Mucosa of stomach (tissue), 1 donor: ENCODE results near the gene TNFAIP8L1.

Experiments used
- H3K27me3 ChIP-seq: one replicate; pipeline ENCODE4 v1.7.0; 2013; ENCODE audit warnings: mild to moderate bottlenecking, low read length; ENCODE audit not compliant: control insufficient read depth, insufficient read depth
- H3K36me3 ChIP-seq: one replicate; pipeline ENCODE4 v1.7.0; 2013; ENCODE audit warnings: low read length; ENCODE audit not compliant: control insufficient read depth, insufficient read depth
- H3K4me1 ChIP-seq: one replicate; pipeline ENCODE4 v1.7.0; 2013; ENCODE audit warnings: mild to moderate bottlenecking, low read length; ENCODE audit not compliant: control insufficient read depth, insufficient read depth
- H3K4me3 ChIP-seq: one replicate; pipeline ENCODE4 v1.7.0; 2013; ENCODE audit warnings: low read length
- H3K9ac ChIP-seq: one replicate; pipeline ENCODE4 v1.7.0; 2013; ENCODE audit warnings: mild to moderate bottlenecking, low read length, moderate library complexity
- H3K9me3 ChIP-seq: one replicate; pipeline ENCODE4 v1.7.0; 2013; ENCODE audit warnings: mild to moderate bottlenecking, low read length, moderate library complexity; ENCODE audit not compliant: control insufficient read depth
- donor health status: Pancreatic carcinoma.

The TNFAIP8L1 gene

GRCh38 chr19:4598712-4599111, 40.6 kb upstream of the TNFAIP8L1 start:
- H3K4me1 ChIP-seq, result no peaks in the 10 kb centered on the region
- H3K9me3 ChIP-seq, result no peaks in the 10 kb centered on the region
- H3K27me3 ChIP-seq, result peaks cover 36% of the 10 kb centered on the region
- no peaks in the 10 kb centered on the region for H3K36me3 ChIP-seq
- no peak overlapping the region for H3K9ac ChIP-seq
- no peak overlapping the region for H3K4me3 ChIP-seq

GRCh38 chr19:4600082-4600481, 39.2 kb upstream of the TNFAIP8L1 start:
- no peaks in the 10 kb centered on the region for H3K9me3 ChIP-seq
- no peaks in the 10 kb centered on the region for H3K4me1 ChIP-seq
- H3K9ac ChIP-seq, result no peak overlapping the region
- no peak overlapping the region for H3K4me3 ChIP-seq
- H3K27me3 ChIP-seq, result peaks cover 40% of the 10 kb centered on the region
- H3K36me3 ChIP-seq, result no peaks in the 10 kb centered on the region

- H3K36me3 ChIP-seq, result no peaks in the 10 kb centered on the region
- no peaks in the 10 kb centered on the region for H3K9me3 ChIP-seq
- H3K4me3 ChIP-seq, result no peak overlapping the region
- H3K9ac ChIP-seq, result no peak overlapping the region
- peaks cover 40% of the 10 kb centered on the region for H3K27me3 ChIP-seq
- no peaks in the 10 kb centered on the region for H3K4me1 ChIP-seq
Measured at GRCh38 chr19:4600893-4601292, 38.4 kb upstream of the TNFAIP8L1 start.

- no peaks in the 10 kb centered on the region for H3K9me3 ChIP-seq
- H3K27me3 ChIP-seq, result peaks cover 38% of the 10 kb centered on the region
- no peaks in the 10 kb centered on the region for H3K4me1 ChIP-seq
- H3K36me3 ChIP-seq, result no peaks in the 10 kb centered on the region
- no peak overlapping the region for H3K4me3 ChIP-seq
- H3K9ac ChIP-seq, result no peak overlapping the region
Measured at GRCh38 chr19:4602173-4602788, 37.0 kb upstream of the TNFAIP8L1 start.

- Histone ChIP-seq H3K36me3 (no peaks in the 10 kb centered on the region), H3K4me1 (no peaks in the 10 kb centered on the region), H3K27me3 (peaks cover 34% of the 10 kb centered on the region), H3K9ac (no peak overlapping the region), H3K4me3 (no peak overlapping the region), H3K9me3 (no peaks in the 10 kb centered on the region)
Measured at GRCh38 chr19:4602915-4603314, 36.4 kb upstream of the TNFAIP8L1 start.

GRCh38 chr19:4604912-4605311, 34.4 kb upstream of the TNFAIP8L1 start:
- Histone ChIP-seq H3K27me3 (peaks cover 21% of the 10 kb centered on the region), H3K36me3 (no peaks in the 10 kb centered on the region), H3K4me3 (no peak overlapping the region), H3K9ac (no peak overlapping the region), H3K9me3 (no peaks in the 10 kb centered on the region), H3K4me1 (no peaks in the 10 kb centered on the region)

GRCh38 chr19:4606181-4606580, 33.1 kb upstream of the TNFAIP8L1 start:
- H3K4me3 ChIP-seq, result no peak overlapping the region
- no peaks in the 10 kb centered on the region for H3K36me3 ChIP-seq
- no peaks in the 10 kb centered on the region for H3K9me3 ChIP-seq
- no peaks in the 10 kb centered on the region for H3K4me1 ChIP-seq
- peaks cover 26% of the 10 kb centered on the region for H3K27me3 ChIP-seq
- no peak overlapping the region for H3K9ac ChIP-seq

GRCh38 chr19:4606921-4607678, 32.2 kb upstream of the TNFAIP8L1 start:
- H3K4me1 ChIP-seq, result no peaks in the 10 kb centered on the region
- no peaks in the 10 kb centered on the region for H3K36me3 ChIP-seq
- no peak overlapping the region for H3K4me3 ChIP-seq
- H3K9me3 ChIP-seq, result no peaks in the 10 kb centered on the region
- no peak overlapping the region for H3K9ac ChIP-seq
- H3K27me3 ChIP-seq, result peaks cover 24% of the 10 kb centered on the region

- no peaks in the 10 kb centered on the region for H3K4me1 ChIP-seq
- no peaks in the 10 kb centered on the region for H3K9me3 ChIP-seq
- peaks cover 20% of the 10 kb centered on the region for H3K27me3 ChIP-seq
- no peak overlapping the region for H3K9ac ChIP-seq
- no peak overlapping the region for H3K4me3 ChIP-seq
- H3K36me3 ChIP-seq, result no peaks in the 10 kb centered on the region
Measured at GRCh38 chr19:4609878-4610511, 29.3 kb upstream of the TNFAIP8L1 start.

- Histone ChIP-seq H3K27me3 (peaks cover 10% of the 10 kb centered on the region), H3K36me3 (no peaks in the 10 kb centered on the region), H3K4me1 (no peaks in the 10 kb centered on the region), H3K9me3 (no peaks in the 10 kb centered on the region), H3K9ac (no peak overlapping the region), H3K4me3 (no peak overlapping the region)
Measured at GRCh38 chr19:4613254-4613751, 26.0 kb upstream of the TNFAIP8L1 start.

GRCh38 chr19:4618019-4618418, 21.3 kb upstream of the TNFAIP8L1 start:
- Histone ChIP-seq H3K9me3 (no peaks in the 10 kb centered on the region), H3K4me3 (no peak overlapping the region), H3K27me3 (no peaks in the 10 kb centered on the region), H3K9ac (no peak overlapping the region), H3K4me1 (no peaks in the 10 kb centered on the region), H3K36me3 (no peaks in the 10 kb centered on the region)

- no peaks in the 10 kb centered on the region for H3K27me3 ChIP-seq
- H3K9me3 ChIP-seq, result no peaks in the 10 kb centered on the region
- no peak overlapping the region for H3K9ac ChIP-seq
- H3K36me3 ChIP-seq, result no peaks in the 10 kb centered on the region
- no peaks in the 10 kb centered on the region for H3K4me1 ChIP-seq
- no peak overlapping the region for H3K4me3 ChIP-seq
Measured at GRCh38 chr19:4619668-4620294, 19.5 kb upstream of the TNFAIP8L1 start.
